GM18861 (cell line): ENCODE data around the gene TIAM2.
"Not testable (repeated sequence)": the region's sequence is repeated elsewhere in the genome, so short reads cannot be mapped to it uniquely, and the experiment has no call there.

Source experiments
- ATAC-seq: cut with Tn5 transposase; IDR thresholded peaks from one replicate; pipeline ENCODE4 v1.9.1; 2021; ENCODE audit not compliant: unreplicated experiment

TIAM2 gene

DNA sequence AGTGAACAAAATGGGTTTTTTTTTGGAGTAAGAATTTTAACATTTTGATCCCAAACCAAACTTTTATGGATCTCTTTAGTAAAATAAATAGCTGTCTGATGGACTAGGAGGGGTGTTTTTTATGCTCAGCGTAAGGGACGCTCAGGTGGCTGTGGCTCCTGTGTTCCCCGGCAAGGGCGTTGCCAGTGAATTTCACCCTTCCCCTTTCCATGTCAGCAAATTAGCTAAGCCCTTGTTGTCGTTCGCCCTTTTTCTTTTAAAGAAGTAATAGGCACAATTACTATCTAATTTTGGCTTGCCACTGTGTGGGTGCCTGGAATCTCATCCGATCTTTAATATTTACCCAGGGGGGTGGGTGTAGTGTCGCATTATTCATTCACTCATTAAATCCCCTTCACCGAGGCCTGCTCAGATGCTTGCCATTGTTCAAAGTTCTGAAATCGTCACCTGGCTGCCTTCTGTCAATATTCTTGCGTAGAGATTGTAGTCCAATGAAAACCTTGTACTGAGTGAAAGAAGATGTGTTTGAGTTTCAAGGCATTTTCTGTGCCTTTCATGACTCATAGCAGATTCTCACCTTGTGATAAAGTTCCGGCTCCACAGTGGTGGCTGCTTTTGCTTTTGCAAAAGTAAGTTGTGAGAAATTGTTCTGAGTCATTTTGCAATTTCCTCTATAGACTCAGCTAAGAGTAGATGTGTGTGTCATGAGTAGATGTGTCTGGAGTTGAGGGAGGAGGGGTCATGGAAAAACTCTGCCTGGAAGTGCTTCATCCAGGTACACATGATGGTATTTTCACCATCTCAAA lies 228.7 kb downstream of the TIAM2 start:
- peak; percentile 97 for ATAC-seq

GRCh38 chr6:155224618-155225017 lies 229.5 kb downstream of the TIAM2 start:
- ATAC-seq = no peak

- no peak for ATAC-seq
Measured at GRCh38 chr6:155227046-155227445, 231.9 kb downstream of the TIAM2 start.

DNA sequence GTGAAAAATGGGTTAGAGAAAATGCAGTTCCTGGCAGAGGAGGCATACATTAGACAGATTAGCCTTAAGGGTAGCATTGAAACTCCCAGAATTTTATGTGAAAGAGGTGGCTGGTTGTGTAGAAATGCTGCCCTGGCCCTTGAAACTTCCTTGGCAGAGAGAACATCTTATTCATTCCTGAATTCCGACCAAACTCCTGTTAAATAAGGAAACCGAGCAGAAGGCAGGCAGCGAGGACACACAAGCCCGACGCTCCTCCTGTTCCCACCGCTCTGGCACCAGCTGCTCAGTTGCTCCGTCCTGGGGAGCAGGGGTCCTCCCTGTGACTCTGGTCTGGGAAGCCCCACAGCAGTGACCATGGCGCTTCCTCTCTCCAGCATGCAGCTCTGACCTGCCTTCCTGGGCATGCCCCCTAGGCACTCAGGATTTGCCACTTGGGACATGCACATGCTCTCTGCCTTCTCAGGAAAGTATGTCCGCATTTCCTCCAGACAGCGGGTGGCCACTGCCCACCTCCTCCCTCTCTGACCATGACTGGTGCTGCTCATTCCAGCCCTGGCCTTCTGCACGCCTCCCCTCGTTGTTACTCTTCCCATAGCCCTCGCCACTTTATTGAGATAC lies 233.5 kb downstream of the TIAM2 start:
- ATAC-seq = no peak

- ATAC-seq = not testable (repeated sequence)
Measured at GRCh38 chr6:155230975-155231374, 235.9 kb downstream of the TIAM2 start.

DNA sequence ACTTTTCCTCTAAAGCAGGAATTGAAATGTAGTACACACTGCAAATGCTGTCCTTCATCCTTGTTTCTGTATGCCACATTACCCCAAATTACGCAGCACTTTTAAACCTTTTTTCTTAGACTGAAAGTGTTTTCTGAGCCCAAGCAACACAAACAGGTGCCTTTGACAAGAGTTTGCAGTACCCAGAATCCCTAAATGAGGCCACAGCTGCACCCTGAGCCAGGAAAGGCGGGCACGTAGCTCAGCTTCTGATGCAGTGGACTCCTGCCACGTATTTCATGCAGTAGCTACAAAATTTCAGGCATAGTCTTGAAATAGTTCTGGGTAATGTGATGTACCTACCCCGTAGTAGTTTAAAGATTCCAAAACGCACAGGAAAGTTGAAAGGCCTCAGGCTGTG lies 237.7 kb downstream of the TIAM2 start:
- no peak for ATAC-seq

GRCh38 chr6:155234167-155234566 lies 239.1 kb downstream of the TIAM2 start:
- ATAC-seq = no peak

GRCh38 chr6:155234687-155235086 lies 239.6 kb downstream of the TIAM2 start:
- no peak for ATAC-seq

GRCh38 chr6:155235087-155235486 lies 240.0 kb downstream of the TIAM2 start:
- no peak for ATAC-seq

DNA sequence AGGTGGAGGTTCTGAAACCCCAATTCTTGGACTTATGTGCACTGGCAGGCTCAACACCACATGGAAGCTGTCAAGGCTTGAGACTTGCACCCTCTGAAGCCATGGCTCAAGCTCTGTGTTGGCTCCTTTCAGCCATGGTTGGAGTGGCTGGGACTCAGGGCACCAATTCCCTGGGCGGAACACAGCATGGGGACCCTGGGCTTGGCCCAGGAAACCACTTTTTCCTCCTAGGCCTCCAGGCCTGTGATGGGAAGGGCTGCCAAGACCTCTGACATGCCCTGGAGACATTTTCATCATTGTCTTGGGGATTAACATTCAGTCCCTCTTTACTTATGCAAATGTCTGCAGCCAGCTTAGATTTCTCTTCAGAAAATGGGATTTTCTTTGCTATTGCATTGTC lies 242.5 kb downstream of the TIAM2 start:
- ATAC-seq = no peak

DNA sequence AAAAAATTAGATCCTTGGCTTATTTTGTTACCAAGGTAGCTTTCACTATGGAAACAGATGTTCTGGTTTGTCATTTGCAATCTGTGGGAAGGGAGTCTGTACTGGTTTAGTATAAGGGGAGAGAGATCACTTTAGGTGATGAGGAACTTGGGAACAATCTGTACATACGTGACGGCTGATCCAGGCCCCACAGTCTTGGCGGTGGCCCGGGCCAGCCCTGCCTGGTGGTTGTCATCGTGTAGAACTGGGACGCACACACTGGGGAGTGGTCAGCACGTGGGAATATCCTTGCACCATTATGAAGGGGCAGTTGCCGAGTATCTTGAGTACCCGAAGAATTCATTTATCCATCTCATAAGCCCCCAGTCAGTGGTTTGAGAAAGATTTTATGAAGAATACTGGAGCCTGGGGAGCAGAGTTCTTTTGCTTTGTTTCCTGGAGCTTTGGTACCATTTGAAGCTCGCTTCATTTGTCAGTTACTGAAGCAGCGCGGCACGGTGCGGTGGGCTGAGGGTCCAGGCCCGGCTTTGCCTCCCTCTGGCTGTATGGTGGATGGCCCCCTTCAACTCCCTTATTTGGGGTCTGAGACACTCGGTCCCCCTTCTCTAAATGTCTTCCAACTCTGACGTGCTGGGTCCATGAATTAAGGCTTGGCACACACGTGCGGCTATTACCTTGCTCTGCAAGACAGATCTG lies 245.9 kb downstream of the TIAM2 start:
- no peak for ATAC-seq

DNA sequence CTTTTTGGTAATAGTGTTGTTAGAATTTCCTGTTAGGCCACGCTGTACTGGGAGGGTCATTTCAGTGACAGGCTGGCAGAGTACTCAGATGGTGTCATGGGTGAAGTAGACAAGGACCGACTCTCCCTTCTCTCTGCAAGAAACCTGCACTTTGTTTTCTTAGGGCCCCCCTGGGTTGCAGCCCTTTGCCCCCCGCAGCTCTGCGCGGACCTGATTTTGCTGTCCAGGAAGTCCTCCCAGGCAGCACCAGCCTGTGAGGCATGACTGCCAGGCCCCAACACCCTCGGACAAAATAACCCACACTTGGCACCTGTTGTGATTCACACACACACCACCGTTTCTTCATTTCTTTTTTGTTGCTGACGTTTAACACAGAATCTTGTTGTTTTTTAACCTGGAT lies 246.9 kb downstream of the TIAM2 start:
- ATAC-seq = no peak

DNA sequence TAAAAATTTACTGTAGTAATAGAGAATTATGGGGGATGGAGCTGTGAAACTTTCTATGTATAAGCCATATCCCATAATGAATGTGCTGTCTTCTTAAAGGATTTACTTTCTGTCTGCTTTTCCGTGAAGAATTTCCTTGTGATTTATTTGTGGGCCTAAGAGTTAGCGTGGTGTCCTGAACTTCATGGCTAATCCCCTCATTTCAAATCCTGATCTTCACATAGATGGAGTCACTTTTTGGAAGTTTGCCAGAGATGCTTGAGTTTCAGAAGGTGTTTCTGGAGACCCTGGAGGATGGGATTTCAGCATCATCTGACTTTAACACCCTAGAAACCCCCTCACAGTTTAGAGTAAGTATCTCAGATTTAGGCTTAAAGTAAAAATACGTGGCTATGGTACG lies 249.3 kb downstream of the TIAM2 start:
- ATAC-seq = no peak

DNA sequence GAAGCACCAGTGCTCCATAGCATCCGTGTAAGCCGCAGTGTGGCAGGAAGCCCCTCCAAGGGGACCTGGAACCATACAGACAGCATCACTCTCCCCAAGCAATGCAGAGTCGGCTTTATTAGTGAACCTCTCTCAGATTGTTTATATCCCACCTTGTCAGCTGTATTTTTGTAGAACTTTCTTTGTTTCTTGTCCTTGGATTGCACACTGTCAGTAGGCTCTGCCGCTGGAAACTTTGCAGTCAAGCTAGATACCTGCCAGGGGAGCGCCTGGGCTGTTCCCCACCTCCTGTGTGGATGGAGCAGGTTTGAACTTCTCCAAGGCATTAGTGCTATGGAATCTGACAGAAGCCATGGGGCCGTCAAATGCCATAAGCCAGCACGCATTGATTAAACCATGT lies 250.1 kb downstream of the TIAM2 start:
- no peak for ATAC-seq

DNA sequence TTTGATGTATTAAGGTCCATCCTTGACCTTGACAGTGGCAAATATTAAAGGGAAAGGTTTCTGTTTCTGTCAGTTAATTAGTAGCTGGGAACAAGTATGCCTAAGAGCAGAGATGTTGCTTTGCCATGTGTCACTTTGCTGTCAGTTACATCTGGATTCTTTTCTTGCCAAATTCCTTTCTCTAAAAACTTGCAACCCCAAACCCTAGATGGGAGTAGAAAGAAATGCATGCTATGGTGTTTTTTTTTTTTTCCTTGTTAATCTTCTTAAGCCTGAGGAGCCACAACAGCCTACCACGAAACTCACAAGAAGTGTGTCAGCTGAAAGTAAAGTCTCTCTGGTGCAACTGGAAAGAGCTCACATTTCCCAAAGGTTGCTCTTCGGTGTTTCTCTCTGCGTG lies 250.7 kb downstream of the TIAM2 start:
- no peak for ATAC-seq

GRCh38 chr6:155246825-155247224 lies 251.7 kb downstream of the TIAM2 start:
- ATAC-seq = no peak

DNA sequence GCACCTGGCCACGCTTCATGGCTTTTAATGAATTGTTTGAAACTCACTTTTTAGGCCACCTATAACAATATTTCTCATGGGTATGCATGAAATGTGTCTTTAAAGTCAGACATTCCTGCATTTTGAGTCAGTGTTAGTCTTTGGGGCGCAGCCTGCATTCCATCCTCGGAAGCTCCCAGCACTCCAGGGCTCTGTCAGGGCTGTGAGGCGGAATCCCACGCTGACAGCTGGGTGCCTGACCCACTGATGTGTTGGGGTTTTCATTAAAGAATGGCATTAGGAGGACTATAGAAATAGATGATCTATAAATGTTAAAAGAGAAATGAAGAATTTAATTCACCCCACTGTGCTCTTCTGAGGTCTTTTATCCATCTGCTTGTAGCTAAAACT lies 252.5 kb downstream of the TIAM2 start:
- ATAC-seq = no peak

DNA sequence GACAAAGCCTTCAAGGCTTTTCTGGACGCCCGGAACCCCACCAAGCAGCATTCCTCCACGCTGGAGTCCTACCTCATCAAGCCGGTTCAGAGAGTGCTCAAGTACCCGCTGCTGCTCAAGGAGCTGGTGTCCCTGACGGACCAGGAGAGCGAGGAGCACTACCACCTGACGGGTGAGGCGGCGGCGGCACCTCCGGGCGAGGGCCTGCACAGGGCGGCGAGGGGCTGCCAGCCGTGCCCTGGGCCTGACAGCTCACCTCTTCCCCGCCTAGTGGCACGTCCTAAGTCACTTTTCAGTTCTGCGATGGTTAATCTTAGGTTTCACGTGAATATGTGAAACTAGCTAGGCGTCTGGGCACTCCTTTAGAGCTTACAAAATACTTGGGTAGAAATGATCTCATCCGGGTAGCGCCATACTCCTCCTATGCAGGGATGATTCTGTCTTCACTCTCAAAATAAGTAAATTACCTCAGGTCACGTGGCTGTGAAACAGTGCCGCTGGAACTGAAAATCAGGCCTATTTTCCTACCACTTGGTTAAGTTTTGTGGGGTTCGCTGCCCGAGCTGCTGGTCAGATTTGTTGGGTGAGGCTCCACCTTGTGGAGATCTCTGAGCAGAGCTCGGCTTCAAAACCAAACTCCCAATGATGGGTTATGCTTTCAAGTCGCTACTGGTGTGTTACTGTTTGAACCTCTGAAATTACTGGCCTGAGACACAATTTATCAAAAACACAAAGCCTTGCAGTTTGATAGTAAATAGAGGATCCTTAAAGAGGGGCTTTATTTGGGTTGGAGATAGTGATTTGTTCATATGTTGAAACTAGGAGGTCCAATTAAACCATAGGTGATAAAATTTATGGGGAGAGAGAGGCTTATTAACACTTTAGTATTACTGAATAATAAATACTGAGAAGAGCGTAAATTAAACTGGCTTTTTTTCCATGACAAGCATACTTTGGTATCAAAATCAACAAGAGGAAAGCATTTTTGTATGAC lies 253.2 kb downstream of the TIAM2 start:
- peak; percentile 57 for ATAC-seq

GRCh38 chr6:155250701-155251381 lies 255.7 kb downstream of the TIAM2 start:
- no peak for ATAC-seq

- ATAC-seq = no peak
Measured at GRCh38 chr6:155252581-155252980, 257.5 kb downstream of the TIAM2 start.
